GM21381 (cell line): ENCODE data around the gene OTOP3.

ENCODE experiments used
- ATAC-seq: cut with Tn5 transposase; IDR thresholded peaks from one replicate; pipeline ENCODE4 v1.9.1; 2021; ENCODE audit warnings: mild to moderate bottlenecking, moderate library complexity; ENCODE audit not compliant: unreplicated experiment

OTOP3 gene

DNA sequence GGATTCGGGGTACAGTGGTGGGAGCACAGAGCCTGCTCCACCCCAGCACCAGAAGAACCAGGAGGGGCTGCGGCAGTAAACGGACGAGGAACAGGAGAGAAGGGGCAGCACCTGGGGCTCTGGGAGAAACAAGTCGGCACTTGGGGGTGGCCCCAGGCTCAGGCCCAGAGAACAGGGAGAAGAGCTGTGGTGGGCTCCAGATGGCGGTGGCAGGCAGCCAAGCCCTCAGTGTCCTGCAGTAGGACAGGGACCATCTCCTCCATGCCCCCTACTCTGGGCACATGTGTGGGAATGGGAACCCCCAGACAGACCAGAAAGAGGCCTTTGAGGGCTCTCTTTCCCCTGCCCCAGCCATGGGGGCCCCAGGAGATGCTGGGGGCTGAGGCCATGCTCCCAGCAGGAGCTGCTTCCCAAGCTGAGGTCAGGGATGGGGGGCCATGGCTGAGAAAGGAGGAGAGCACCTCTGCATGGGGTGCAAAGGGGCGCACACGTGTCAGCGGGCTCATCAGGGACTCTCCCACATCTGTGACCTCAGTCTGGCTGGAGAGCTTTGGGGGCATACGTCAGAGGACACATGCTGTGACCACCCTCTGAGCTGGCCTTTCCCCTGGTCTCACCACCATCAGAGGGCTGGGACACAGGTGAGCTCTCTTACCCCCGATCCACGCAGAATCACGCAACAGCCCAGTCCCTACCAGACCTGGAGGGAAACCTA is 19.4 kb upstream of the OTOP3 start:
- no peak for ATAC-seq

DNA sequence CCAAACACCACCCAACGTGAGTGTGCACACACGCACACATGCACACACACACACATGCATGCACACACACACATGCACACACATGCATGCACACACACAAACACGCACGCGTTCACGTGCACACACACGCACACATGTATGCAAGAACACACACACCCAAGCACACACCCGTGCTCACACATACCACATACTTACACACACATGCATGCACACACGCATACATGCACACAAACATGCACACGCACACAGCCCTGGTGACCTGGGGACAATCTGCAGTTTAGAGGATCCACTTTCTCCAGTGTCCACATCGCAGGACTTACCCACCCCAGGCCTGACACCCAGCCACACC is 18.9 kb upstream of the OTOP3 start:
- no peak for ATAC-seq

DNA sequence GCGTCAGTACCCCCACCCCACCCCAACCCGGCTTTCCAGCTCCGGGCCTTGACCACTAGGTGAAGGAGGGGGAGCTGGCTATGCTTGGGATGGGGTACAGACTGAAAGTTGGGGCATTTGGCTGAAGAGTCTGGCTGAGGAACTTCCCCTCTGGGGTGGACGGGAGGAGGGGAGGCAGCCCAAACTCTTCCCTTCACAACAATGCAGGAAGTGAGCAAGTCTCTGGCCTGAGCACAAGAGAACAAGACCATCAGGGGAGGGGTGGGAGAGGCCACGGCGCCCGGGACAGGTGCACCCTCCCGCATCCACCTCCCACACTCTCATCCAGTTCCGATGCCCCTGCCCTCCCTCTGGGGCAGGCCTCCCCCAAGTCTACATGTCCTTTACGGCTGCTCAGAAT is 18.3 kb upstream of the OTOP3 start:
- ATAC-seq, result no peak

DNA sequence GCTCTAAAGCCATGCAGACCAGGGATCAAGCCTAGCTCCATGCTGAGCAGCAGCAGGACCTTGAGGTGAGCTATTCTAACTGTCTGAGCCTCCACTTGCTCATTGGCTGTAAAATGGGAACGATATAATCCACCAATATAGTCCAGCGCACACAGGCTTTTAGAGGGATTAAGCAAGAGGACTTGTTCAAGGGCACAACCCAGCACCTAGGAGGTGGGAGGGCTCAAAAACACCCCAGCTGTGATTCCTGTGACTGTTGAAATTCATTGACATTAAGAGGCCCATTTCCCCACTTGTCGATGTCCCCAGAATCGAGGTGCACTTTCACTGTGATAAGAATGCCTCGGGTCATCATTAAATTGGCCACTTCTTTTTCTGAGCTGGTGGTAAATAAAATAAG is 16.8 kb upstream of the OTOP3 start:
- no peak for ATAC-seq

DNA sequence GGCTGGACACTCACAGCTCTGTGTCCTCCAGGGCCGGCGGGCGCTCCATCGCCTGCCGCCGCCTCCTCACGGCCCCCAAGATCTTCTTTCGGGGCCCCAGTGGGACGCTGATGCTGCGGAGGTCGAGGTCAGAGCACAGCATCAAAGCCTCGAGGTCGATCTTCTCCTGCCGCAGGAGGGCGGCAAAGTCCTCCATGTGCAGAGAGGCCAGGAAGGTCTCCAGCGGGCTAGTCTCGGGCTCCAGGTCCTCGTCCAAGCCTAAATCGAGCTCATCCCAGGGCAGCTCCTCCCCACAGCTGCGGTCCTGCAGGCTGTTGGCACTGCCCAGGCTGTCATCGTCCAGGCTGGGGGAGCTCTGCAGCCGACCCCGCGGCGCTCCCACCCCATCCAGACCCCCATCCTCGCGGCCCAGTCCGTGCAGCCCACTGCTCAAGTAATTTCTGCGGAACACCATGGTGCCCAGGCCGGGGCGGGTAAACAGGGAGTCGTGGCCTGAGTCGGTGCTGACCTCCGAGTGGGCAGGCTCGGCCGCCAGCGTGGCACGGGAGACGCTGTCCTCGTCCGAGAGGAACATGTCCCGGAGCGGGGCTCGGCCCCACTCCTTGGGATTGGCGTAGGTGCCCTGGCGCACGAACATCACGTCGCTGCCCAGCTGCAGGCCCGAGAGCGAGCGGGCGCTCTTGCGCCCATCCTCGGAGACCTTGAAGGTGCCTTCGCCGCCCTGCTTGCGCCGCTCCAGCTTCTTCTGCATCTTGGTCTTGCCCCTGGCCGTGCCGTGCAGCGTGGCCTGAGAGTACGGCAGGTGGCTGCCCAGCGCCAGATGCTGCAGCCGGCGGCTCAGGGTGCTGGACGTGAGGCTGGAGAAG is 16.0 kb upstream of the OTOP3 start:
- ATAC-seq, result no peak

DNA sequence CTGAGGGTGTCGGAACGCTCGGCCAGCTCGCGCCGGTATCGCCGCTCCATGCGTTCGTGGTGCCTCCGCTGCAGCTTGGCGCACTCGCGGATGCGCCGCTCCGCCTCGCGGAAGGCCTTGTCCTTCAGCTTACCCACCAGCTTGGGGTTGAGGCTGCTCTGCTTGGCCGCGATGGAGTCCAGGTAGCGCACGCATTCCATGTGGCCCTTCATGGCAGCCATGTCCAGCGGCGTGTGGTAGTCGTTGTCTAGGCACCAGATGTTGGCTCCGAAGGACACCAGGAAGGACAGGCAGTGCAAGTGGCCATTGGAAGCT is 15.4 kb upstream of the OTOP3 start:
- no peak for ATAC-seq

DNA sequence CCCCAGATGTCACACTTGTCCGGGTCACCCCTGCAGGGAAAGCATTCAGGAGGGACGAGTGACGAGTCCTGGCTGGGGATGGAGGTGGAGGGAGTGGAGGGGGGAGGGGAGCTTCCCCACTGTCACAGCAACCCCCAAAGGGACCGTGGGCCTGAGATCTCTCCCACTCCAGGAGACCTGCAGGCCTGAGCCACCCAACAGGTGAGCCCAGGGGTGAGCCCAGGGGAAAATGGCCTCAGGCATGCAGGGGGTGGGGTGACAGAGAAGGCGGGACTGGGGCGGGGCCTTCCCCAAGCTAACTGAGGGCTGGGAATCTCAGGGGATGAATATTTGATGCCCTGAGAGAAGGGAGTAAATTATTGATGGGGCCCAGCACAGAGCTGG is 15.1 kb upstream of the OTOP3 start:
- no peak for ATAC-seq

DNA sequence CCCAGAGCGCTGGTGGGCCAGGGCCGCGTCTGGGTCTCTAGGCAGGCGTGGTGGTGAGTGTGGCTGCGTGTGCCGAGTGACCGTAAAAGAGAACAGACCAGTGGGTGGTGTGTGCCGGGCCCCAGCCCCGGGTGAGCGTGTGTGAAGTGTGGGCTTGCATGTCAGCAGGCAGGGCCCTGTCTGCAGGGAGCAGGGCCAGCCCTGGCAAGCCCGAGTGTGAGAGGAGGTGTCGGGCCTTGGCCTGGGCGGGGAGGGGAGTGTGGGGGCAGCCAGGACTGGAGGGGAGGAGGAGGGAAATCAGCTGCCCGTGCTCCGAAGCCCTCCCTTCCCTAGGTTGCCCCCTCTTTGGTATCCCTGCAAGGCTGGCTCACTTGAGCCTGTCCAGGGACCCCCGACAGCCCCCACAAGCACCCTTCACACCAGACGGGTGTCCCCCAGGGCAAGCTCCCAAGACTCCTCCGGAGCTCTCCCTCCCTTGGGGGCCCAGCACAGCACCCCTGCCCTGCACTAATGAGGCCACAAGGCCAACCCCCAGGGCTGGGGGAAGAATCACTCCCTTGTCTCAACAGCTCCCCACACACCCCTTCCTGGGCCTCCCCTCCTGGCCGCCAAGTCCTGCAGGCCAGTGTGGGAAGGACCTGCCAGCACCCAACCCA is 14.5 kb upstream of the OTOP3 start:
- no peak for ATAC-seq

DNA sequence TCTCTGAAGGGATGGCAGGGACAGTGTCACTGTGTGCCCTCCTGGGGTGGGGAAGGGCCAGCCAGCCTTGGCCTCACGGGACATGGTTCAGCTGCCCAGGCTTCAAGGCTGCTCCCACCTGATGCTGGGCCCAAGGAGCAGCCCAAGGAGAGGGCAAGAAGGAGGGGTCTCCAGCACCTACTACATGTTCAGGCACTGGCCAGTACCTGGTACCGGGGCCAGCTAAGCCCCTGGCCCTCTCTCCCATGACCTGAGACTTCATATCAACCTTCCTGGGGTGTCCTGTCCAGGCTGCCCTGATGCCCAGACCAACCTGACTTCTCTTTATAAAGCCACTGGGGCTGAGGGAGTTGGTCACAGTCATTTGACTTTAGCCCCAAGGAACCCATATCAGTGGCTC is 13.9 kb upstream of the OTOP3 start:
- ATAC-seq, result no peak

DNA sequence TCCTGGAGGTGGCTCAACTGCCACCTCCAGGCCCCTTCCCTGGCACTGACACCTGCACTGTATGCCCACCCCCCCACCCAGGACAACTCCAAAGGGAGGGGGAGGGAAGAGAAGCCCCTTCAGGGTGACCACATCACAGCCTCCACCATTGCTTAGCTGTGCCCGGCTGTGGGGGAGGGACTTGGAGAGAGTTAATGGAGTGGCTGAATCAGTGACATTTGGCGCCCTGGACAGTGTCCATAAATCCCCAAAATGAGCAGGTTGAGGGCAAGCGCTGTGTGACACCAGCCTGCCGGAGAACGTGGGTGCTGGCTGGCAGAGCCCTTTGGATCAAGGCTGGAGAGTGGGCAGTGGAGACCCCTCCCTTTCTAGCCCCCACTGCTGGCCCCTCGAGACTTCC is 13.5 kb upstream of the OTOP3 start:
- no peak for ATAC-seq

DNA sequence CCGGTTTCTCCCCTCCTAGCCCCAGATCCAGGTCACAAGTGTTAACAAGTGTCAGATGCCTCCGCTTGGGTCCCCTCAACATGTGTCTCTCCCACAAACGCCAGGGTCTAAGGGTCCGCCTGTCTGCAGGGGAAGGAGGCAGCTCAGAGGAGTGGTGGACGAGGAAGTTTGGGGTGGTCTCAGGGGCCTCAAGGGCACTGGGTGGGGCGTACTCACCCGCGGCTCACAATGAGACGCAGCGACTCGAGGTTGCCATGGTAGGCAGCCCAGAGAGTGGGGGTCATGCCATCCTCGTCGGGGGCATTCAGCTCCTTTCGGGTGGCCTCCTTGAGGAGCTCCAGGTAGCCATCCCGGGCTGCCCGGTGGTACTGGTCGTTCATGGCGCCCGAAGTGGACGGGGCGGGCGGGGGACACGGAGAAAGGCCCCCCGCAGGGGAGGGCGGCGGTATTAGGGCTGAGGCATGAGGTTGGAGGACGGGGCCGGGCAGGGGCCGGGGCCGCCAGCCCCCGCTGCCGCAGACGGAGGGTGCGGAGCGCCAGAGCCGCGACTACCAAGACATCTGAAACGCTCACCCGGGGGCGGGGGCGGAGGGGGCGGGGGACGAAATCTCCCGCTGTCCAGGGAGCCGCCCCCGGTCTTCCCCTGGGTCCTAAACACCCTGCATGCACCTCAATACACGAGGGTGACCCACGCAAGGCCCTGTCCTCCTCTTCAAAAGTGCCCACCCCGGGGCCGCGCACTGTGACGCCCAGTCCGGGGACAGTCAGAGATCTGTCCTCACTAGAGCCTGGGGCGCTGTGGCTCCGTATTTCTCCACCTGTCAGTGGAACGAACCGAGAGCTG is 12.8 kb upstream of the OTOP3 start, which contains the start of gene USH1G:
Gene USH1G (minus strand): TSS at position 562 of the 844 bp plus-strand sequence. CDS start 182 bp downstream, at position 380.
- no peak for ATAC-seq

DNA sequence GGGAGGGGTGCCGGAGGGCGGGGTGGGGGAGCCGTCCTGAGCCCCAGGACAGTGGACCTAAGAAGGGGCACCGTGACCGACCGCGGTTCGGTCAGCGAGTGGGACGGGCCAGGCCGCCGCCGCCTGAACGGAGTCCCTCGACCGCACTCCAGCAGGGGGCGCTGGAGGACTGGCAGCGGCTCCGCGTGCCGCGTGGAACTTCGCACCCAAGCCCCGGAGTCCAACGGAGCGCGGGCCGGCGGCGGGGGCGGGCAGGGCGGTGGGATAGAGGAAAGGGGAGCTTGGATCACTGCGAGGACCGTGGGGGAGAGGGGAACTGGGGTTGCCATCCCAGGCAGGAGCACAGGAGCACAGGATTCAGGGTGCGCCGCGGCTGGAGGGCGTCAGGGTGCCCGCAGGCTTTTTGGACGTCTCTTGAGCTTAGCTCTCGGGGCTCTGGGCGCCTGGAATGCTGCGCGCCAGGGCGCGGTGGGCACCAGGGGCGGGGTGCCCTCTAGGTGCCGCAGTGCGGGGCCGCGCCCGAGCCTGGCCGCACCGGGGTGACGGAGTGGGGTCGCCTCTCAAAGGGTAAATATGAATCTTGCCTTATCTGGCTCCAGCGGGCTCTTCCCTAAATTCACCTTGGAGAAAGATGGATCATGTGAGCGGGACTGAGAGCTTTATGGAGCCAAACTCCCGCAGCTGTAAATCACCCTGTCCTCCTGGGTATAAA is 12.0 kb upstream of the OTOP3 start:
- ATAC-seq, result no peak

DNA sequence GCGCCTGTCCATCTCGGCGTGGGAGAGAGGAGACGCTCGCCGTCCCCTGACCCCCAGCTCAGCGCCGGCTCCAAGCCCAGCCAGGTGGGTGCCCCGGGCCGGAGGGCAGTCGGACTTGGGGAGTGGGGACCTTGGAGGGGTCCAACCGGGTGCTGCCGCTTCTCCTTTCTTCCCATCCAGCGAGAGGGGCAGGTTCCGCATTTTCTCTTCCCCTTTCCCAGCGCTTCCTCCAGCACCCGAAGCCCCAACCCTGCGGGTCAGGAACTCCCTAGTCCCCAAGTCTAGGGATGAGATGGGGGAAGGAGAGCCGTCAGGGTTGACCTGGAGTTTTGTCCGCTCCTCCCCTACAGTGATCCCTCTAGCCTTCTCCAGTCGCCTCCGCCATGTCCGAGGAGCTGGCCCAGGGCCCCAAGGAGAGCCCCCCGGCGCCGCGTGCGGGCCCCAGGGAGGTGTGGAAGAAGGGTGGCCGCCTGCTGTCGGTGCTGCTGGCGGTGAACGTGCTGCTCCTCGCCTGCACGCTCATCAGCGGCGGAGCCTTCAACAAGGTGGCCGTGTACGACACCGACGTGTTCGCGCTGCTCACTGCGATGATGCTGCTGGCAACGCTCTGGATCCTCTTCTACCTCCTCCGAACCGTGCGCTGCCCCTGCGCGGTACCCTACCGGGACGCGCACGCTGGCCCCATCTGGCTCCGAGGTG is 11.3 kb upstream of the OTOP3 start, which contains the start of gene OTOP2:
Gene OTOP2 (plus strand): TSS at position 24 of the 699 bp plus-strand sequence. CDS start 360 bp downstream, at position 384.
- ATAC-seq, result no peak

DNA sequence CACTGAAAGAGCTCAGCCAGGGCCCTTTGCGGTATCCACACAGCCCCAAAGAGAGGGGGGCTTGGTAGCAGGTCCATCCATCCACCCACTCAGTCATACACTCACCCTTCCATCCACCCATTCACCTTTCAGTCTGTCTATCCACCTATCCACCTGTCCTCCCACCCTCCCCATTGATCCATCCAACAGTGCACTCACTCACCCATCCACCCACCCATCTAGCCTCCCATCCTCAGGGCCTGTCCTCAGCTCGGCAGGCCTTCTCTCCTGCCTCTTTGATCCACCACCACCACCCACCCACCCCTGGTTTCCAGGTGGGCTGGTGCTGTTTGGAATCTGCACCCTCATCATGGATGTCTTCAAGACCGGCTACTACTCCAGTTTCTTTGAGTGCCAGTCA is 10.5 kb upstream of the OTOP3 start:
- no peak for ATAC-seq

DNA sequence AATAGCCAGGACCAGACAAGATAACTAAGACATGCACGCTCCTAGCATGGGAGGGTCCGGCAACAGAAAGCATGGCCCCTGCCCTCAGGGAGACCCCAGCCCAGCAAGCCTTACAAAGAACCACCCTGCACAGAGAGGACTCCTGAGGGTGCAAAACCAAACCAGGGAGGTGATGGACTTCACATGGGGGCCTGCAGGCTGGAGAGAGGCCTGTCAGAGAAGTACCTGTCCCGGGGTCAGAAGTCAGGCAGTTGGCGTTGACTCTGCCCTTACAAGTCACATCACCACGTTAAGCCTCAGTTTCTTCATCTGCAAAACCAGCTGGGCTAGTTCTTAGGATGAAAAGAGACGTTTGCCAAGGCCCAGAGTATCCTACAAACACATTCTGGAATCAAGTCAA is 6.9 kb upstream of the OTOP3 start:
- no peak for ATAC-seq

DNA sequence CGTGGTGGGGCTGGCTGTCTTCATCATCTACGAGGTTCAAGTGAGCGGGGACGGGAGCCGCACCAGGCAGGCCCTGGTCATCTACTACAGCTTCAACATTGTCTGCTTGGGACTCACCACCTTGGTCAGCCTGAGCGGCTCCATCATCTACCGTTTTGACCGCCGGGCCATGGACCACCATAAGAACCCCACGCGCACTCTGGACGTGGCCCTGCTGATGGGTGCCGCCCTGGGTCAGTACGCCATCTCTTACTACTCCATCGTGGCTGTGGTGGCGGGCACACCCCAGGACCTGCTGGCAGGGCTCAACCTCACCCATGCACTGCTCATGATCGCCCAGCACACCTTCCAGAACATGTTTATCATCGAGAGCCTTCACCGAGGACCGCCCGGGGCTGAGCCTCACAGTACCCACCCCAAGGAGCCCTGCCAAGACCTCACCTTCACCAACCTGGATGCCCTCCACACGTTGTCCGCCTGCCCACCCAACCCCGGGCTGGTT is 5.1 kb upstream of the OTOP3 start:
- ATAC-seq, result no peak

DNA sequence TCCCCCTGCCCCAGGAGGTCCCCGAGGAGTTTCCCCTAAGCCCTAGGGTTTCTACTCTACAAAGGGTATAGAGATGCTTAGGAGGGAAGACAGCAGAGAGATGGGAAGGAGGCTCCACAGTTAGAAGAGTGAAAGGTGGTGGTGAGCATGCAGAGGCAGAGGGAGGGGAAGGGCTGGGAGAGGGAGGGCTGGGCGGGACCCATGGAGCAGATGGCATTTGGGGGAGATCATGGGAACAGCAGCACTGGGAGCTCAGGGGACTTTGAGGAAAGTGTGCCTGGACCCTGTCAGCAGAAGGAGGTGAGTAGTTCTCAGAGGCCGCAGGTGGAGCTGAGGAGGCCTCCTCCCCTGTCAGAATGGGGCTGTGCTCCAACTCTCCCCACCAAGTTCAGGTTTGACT is 650 bp upstream of the OTOP3 start:
- ATAC-seq, result no peak

DNA sequence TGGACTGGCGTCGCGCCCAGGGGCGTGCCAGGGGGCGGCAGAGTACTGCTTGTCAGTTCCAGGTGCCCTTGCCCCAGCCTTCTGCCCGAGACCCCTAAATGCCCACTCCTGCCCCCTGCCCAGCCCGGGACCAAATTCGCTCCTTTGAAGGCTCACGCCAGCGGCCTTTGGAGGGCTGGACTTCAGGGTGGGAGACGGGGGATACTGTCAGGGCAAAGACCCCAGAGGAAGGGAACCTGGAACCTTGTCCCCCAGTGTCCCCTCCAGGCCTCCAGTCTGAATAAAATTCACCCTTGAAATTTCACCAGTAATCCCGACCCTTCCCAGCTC is 737 bp downstream of the OTOP3 start:
- no peak for ATAC-seq
